NCI-H1694 (cell line): ENCODE results near the gene CCDC146.
A peak's percentile ranks its signal among the peaks of the same experiment; 100 is the strongest.
"Not testable (repeated sequence)": the region's sequence is repeated elsewhere in the genome, so short reads cannot be mapped to it uniquely, and the experiment has no call there.

ENCODE experiments used
- DNase-seq: peaks from one replicate; lab custom pipeline; 2025; lab: John Stamatoyannopoulos, UW

CCDC146 gene

DNA sequence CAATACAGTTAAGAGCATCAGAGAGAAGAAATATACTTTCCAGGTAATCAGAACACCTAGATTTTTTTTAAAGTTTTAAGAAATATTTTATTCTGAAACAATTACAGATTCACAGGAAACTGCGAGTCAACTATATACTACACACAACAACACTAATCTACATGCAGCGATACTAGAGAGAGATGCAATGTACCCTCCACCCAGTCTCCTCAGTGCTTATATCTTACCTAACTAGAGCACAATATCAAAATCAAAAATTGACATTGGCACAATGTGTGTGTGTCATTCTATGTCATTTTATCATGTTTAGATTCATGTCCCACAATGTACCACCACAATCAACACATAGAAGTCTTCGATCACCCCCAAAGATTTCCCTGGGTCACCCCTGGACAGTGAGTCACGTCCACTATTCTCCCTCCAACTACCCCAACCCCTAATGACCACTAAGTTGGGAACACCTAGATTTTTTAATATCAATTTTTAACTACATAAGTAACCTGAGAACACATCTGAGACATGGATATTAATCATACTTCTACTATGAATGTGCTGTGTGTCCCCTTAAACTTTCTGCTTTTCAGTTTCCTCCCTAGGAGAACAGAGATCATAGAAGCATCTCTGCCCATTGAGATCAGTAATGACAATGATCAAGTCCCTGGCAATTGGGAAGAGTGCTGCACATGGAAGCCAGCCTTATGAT, 207.2 kb downstream of the CCDC146 start:
- DNase-seq = no peak

DNA sequence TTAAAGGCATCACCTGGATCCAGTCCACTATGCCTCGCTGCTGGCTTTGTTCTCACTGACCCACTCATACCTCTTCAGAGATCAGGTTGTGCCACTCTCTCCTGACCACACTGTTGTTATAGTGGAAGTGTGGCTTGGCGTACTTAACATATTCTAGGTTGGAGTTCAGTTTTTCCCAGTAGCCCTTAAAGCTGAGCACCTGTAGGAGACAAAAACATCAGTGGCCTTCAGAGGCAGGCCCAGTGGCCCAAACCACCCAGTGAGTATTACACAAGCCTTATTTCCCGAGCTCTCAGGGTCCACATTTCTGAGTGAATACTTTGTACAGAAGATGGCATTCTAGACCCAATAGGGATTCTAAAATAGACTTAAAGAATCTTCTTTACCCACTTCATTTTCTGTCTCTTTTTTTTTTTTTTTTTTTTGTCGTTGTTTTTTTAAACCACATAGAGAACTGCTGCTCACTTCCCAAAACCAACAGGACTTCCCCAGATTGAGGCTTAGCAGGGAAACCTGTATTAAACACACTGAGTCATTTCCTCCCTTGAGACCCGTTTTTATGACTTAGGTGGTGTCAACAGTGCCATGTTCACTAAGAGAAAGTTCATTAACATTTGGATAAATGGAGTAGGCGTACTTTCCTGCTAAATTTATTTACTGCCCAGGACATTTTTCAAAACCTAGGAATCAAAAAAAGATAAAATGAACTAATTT, 207.9 kb downstream of the CCDC146 start:
- no peak for DNase-seq

DNA sequence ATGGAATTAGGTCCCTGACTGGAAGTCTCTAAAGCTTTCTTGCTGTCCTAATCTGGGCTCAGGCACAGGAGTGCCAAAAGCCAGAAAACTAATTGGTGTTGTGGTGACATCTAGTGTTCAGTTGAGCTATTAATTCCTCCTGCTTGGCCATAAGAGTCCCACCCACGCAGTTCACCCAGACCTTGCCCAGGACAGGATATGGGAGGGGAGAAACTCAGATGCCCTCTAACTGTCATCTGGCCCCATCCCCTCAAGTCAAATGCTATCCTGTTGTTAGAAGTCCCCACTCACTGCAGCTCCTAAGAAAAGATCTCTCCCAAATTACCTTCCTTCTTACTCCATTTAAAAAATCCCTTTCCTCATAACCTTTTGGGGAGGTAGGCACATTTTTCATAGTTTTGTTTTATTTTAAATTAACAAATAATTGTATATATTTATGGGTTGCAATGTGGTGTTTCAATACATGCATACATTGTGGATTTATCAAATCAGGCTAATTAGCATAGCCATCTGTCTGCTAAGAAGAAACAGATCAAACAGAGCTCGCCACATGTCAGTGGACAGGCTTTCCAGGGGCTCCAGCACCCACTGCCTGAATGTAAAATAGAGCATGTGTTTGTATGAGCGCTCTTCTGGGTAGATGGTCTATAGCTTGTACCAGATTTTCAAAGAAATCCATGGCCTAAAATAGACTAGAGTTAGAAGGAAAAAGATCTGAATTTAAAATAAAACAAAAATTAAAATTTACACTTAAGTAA, 209.7 kb downstream of the CCDC146 start:
- DNase-seq = peak; percentile 82

DNA sequence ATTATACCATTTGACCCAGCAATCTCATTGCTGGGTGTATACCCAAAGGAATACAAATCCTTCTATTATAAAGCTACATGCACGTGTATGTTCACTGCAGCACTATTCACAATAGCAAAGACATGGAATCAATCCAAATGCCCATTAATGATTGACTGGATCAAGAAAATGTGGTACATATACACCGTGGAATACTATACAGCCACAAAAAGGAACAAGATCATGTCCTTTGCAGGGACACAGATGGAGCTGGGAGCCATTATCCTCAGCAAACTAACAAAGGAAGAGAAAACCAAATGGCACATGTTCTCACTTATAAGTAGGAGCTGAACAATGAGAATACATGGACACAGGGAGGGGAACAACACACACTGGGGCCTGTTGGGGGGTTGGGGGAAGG, 211.6 kb downstream of the CCDC146 start:
- not testable (repeated sequence) for DNase-seq

- DNase-seq = no peak
These were observed 213.2 kb downstream of the CCDC146 start for GRCh38 chr7:77335581-77335980.

- no peak for DNase-seq
These were observed 215.1 kb downstream of the CCDC146 start for GRCh38 chr7:77337456-77337990.

- no peak for DNase-seq
These were observed 215.8 kb downstream of the CCDC146 start for GRCh38 chr7:77338260-77338659.

GRCh38 chr7:77338883-77339629, 216.6 kb downstream of the CCDC146 start:
- no peak for DNase-seq

GRCh38 chr7:77339726-77340125, 217.3 kb downstream of the CCDC146 start:
- DNase-seq = no peak
